NCI-H2107 (cell line): ENCODE results near the gene ATG4D.
"Not testable (repeated sequence)": the region's sequence is repeated elsewhere in the genome, so short reads cannot be mapped to it uniquely, and the experiment has no call there.

ENCODE experiments used
- DNase-seq: peaks from one replicate; lab custom pipeline; 2025; lab: John Stamatoyannopoulos, UW

ATG4D gene

DNA sequence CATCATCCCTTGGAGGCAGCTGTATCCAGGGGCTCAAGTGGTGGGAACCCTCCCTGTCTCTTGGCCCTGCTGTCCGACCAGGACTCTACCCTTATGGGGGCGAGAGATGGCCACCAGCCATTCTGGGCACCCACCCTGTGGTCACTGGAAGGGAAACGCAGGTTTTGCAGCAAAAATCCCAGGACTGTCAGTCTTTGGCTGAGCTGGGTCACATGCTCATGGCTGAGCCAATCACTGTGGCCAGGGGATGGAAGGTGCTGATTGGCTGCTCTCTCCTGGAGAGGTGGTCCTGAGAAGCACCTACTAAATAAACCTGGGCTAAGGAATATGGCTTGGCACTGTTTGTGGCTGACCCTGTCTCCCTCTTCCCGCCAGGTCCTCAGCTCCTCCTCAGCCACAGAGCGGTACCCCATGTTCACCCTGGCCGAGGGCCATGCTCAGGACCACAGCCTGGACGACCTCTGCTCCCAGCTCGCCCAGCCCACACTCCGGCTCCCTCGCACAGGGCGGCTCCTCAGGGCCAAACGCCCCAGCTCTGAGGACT, 8.9 kb downstream of the ATG4D start:
- DNase-seq: no peak

DNA sequence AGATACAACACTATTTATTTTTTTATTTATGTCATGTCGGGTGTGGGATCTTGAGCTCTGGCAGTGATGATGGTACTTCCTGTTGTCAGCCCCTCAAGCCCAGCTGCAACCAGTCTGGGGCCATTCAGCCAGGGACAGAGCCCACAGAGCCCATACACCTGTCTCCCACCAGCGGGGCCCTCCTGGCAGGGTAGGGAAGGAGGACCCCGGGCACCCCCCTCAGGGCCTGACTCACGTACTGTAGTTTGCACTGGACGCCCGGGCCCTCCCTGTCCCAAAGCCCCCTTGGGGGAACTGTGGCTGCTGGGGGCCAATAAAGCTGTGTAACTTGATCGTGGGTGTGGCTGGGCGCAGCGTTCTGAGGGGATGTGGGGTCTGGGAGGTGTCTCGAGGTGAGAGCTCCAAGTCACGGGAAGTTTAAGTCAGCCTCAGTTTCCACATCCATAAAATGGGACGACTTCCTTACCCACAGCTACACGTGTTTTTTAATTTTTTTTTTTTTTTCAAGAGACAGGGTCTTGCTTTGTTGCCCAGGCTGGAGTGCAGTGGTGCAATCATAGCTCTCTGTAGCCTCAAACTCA, 9.5 kb downstream of the ATG4D start:
- no peak for DNase-seq

DNA sequence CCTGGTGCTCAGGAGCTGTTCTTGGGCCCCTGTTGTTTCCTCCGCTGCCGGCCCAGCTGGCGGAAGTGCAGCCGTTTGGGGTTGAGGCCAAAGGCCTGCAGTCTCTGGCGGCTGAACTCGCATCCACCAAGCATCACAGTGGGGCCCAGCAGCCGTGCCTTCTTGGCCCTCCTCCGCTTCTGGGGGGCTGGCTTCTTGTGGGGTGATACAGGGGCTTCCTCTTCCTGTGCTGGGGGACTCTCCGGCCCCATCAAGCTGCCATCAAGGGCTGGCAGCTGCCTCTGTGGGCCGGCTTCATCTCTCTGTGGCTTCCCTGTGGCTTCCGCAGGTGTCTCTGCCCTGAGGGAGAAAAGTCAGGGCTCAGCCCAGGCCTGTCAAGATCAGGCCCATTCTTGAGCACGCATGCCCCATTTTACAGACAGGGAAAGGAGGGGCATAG, 10.3 kb downstream of the ATG4D start:
- no peak for DNase-seq

DNA sequence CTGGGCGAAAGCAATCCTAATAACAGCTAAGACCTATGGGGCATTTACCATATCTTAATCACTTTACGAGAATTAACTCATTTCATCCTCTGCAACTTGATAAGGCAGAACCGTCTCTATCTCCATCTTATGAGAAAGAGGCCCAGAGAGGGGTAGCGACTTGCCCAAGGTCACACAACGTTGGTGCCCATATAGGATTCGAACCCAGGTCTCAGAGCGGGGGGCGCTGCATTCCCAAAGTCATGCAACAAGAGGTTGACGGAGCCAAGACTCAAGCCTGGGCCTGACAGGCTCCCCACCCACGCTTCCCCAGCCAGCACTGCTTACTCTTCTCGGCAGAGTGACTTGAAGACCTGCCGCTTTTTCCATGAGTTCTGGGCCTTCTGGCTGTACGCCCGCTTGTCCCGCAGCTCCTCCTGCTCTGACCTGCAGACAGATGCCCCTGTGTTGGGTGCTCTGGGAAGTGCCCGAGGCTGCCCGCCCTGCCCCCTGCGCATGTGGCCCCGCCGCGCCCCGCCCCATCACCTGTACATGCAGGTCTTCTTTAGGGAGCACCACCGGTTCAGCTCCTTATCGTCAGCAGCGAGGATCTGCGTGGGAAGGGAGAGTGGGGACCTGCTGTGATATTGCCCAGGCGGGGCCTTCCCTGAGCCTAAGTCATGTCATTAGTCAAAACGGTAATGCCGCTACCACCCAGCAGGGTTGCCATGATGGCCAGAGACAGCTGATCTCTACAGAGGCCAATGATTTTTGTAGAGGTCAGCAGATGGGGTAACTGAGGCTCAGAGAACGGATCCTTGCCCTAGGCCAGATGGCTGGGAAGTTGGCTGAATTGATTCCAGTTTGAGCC, 11.3 kb downstream of the ATG4D start:
- DNase-seq: no peak

DNA sequence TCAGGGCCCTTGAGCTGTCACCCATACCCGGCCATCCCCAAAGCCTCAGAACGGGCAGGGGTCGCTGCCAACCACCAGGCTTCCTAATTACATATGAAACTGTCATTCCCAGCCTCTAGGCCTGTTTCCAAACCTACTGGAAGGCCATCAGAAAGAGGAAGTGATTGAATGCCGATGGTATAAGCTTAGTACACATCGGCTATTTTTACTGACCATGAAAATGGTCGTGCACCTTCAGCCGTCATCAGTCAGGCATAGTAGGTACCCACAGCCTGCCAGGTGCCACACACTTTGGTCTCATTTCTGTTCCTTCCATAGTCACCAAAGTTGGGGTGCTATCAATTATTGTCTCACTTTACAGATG, 11.9 kb downstream of the ATG4D start:
- DNase-seq: no peak

DNA sequence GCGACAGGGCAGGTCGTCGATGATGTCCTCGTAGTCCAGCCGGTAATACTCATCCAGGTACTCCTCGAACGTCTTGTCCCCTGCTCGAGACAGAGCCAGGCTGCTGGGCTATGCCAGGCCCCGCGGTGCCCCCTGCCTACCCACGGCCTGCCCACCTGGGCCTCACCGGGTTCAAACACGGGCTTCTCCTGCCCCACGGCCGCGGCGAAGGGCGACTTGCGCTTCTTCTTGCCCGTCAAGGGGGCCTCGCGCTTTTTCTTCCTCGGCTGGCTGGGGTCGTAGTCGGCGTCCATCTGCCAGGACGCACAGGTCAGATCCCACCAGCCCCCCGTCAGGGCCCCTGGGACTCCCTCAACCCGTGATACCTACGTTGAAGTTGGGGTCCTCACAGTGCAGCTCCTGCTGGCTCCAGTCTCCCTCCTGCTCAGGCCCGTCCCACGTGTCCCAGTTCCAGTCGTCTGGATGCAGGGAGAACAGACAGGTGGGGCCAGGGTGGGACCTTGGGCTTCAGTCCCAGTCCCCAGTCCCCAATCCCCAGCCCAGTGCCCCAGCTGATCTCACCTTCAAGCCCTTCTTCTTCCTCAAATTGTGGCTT, 14.0 kb downstream of the ATG4D start:
- DNase-seq: no peak

DNA sequence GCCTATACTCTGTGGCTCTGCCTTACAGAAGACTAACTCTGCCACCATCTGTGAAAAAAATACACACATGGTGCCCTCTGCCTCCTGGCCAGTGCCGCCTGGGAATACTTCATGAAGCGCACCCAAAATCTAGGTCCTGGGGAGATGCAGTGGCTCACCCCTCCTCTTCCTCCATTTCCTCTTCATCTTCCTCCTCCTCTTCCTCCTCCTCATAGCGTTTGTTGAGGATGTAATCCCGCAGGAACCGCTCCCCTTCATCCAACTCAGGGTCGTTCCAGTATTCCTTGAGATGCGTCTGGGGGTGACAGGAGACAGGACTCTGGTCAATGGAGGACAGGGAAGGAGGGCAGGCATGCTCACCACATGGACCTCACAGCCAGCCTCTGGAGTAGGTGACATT, 16.4 kb downstream of the ATG4D start:
- no peak for DNase-seq

DNA sequence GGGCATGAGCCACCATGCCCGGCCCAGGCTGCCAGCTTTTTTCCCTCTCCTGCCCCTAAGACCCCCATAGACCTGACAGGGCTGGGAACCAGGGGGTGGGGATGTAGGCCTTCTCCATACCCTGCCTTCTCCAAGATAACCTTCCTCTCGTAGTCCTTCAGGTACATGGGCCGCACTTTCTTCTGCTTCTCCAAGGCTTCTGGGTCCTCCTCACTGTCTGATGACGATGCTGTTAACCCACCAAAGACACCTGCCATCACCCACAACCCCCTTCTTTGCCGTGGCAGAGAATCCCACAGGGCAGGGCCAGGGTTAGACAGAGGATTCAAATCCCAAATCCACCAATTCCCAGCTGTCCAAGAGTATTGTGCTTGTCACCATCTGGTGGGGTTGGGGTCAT, 18.9 kb downstream of the ATG4D start:
- DNase-seq: no peak

DNA sequence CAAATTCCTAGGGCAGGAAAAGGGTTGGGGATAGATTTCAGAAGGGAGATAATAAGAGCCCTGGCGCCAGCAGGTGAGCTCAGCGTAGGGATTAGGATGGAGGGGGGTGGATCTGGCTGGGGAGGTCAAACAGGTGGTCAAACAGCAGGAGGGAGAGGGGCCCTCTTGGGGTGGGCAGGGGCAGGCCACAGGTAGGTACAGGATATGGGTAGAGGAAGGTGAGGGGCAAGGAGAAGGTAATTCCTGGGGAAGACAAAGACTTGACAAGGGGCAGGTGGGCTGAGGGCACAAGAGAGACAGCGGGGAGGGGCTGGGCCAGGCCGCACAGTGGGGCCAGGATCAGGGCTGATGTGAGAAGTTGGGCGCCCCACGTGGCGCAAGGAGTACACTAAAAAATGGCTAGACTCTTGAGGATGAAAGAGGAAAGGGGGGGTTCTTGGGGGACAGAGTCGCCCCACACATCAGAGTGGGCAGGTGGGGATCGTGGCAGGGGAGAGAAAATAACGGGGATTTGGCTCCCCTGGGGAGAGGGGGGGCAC, 21.4 kb downstream of the ATG4D start:
- DNase-seq: no peak

DNA sequence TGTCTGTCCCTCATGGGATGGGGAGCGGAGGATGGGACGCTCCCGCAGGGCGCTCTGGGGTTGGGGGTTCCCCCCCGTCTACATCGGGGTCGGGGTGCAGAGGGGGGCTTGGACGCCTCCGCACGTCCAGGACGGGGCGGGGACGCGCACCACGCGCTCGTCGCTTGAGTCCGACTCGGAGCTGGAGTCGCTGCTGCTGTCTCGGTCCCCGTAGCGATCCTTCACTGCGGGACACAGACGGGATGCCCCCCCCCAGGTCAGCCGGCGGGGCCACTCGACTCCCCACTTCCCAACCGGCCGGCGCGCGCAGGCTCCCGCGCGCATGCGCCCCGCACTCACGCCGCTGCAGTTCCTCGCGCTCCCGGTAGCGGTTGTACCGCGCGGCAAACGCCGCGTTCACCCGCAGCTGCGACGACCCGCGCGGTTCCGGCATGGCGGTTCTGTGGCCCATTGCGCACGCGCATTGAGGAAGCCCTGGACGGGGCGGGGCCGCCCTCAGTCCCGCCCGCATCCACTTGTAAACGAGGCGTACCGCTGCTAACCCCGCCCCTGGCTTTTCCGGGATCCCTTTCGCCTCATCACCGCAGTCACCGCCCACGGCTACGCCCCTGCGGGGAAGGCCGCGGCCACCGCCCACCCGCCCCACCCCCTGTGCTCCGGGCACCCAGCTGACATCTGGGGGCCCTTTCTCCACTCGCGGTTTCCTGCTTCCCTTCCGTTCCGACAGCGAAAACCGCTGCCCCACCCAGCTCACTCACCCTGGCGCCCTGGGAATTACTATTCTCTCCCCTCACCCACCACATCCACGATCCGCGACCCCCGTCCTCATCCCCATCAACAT, 22.1 kb downstream of the ATG4D start, which contains the start of gene KRI1:
Gene KRI1, minus strand, starts transcription at position 444 of the 841 bp plus-strand sequence. Its CDS starts 11 bp downstream, at position 433.
- peak; percentile 97 for DNase-seq

DNA sequence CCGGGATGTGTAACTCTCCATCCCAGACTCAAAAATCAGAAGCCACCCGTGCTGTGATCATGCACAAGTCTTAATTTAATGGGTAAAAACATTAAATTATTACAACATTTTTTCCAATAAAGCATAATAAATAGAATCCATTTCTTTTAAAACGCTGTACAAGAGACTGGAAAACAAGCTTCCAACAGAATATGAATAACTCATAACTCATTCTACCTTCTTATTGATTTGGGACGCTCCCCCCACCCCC, 22.6 kb downstream of the ATG4D start:
- DNase-seq: no peak

DNA sequence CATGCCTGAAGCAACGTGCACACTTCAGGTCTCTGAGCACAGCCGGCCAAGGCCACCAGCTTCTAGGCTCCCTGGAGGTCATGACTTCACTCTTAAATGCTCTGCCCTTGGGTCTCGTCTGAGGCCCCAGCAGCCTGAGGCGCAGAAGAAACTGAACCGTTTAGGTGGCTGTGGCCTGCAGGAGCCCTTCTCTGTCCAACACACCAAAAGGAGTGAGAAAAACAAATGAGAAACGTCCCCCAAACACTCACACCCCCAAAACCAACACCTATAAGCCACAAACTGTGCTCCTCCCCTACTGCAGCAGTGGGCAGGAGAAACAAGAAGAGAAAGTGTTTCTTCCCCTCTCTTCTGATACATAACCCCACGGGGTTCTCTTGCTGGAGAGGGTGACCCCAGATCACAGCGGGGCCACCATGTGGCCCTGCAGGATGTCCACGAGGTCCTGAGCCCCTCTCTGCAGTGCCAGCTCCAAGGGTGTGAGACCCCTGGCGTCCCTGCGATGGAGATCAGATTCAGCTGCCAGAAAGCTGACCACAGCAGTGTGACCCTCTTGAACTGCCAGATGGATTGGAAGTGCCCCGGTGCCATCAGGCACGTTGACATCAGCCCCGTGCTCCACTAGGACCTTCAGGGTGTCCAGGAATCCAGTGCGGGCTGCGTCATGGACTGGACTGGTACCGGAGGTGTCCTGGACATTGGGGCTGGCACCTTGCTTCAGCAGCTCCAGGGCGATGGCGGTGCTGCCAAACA, 23.1 kb downstream of the ATG4D start:
- DNase-seq: no peak

DNA sequence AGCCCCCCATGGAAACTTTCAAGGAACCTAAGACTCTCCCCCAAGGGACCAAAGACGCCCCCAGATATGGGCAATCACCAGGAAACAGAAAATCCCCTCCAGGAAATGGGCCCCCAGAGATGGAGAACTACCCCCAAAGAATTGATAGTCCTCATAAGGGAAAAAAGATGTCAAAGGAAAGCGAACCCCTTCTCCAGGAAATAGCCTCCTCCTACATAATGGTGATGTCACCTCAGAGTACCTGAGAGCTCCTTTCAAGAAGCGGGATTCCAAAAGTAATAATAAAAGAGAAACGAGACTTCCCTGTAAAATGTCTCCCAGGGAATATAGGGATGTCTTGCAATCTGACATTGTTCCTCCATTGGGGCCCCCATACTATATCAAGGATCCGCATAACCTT, 24.0 kb downstream of the ATG4D start:
- no peak for DNase-seq

DNA sequence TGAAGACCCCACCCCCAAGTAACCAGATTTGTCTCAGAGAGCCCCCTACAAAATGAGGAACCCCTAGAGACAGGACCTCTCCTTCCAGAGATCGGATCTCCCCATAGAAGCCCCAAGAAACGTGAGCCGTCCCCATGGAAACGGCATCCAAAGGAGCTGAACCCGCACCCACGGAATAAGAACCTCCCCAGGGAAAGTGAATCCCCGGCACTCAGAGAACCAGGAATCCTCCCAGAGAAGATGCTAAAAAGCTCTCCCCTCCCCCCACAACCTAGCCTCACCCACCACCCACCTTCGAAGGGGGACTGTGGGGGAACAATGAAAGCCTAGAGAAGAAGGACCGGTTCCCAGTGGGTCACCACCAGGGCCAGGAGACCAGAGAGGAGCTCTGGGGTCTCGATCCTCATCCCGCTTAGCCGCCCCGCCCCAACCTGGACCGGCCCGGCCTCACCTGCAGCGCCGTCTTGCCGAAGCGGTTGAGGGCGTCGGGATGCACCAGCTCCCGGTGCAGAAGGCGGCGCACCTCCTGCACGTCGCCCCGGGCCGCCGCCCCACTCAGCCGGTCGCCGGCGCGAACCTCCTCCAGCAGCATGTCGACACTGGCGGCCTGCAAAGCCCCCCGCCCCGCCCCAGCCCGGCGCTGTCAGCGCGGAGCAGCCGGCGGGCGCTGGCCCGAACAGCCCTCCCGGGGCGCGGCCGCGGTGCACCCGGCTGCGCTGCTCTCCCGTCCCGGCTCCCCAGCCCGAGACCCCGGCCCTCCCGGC, 24.5 kb downstream of the ATG4D start:
- no peak for DNase-seq

DNA sequence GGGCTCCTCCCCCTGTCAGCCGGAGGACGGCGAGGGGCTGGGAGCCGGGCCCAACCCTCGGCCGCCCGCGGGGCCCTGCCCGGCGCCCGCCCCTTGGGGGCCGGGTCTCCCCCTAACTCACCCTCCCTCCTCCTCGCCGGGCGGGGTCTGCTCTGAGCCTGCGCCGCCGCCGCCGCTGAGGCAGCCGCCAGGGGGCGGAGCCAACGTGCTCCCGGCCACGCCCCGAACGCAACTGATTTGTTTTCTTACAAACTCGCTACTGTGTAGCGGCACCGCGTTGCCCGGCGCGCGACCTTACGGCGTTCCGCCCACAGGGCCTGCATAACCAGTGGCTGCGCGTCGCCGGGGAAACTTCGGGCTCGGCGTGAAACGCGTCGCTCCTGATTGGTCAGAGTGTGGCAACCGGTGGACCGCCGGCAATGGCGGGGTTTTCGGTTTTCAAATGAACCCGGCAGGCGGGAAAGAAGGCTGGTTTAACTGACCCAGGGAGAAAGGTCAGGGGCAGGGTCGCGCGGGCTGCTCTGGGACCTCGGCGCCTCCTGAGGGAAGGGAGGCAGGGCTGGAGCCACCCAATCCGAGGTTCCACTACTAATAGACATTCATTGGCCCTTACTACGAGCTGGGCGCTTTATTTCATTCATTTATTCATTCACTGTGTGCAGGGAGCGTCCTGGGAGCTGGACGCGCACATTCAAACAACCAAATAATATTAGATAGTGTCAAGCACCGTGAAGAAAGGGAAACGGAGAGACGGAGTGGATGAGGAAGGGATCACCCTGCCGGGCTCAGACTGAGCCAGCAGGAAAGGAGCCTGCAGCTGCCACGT, 25.3 kb downstream of the ATG4D start, which contains the start of gene CDKN2D:
Gene CDKN2D, minus strand, starts transcription at position 154 of the 826 bp plus-strand sequence. CDS start 326 bp downstream, outside the sequence.
- DNase-seq: peak; percentile 98

DNA sequence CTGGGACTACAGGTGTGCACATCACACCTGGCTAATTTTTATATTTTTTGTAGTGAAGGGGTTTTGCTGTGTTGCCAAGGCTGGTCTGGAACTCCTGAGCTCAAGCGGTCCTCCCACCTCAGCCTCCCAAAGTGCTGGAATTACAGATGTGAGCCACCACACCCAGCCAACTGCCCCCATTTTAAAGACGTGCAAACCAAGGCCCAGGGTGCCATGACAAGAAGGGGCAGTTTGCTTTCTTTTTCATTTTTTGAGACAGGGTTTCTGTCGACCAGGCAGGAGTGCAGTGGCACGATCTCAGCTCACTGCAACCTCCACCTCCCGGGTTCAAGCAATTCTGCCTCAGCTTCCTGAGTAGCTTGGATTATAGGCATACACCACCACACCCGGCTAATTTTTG, 30.1 kb downstream of the ATG4D start:
- DNase-seq: not testable (repeated sequence)

DNA sequence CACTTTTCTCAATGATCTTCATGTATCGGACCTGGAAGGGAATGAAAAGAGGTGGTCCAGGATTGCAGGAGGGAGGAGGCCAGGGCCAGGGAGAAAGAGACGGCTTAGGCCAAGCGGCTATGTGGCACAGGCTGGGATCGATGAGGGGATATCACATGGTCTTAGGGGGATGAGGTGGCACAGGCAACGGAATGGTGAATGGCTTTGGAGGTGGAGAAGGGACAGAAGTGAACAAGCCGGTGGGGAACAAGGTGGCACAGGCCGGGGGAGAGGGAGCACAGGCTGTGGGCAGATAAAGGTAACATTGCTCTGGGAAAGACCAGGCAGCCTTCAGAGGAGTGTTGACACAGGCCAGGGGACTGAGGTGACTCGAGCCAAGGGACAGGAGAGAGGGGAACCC, 30.8 kb downstream of the ATG4D start:
- DNase-seq: no peak

DNA sequence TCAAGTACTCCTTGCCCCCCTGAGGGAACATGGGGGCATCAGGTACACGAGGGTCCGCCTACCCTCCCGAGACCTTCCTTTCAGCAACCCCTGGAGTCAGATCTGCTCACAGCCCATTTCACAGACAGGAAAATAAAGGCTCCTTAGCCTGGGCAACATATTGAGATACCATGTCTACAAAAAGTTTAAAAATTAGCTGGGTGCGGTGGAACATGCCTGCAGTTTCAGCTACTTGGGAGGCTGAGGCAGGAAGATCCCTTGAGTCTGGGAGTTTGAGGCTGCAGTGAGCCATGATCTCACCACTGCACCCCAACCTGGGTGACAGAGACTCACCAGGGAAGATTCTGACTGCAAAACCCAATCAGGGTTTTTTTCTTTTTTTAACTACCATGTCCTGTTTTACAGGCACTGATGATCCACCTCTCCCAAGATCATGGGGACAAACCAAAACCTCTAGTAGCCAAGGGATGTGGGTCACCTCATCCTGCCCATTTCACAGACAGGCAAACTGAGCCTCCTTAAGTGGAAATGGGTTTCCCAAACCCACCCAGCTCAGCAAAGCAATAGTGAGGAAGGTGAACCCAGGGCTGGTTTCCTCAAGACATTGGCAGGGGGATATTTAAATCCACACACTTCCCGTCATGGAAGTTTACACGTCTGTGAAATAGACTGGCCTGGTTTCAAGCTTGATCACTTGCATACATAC, 31.5 kb downstream of the ATG4D start:
- no peak for DNase-seq

DNA sequence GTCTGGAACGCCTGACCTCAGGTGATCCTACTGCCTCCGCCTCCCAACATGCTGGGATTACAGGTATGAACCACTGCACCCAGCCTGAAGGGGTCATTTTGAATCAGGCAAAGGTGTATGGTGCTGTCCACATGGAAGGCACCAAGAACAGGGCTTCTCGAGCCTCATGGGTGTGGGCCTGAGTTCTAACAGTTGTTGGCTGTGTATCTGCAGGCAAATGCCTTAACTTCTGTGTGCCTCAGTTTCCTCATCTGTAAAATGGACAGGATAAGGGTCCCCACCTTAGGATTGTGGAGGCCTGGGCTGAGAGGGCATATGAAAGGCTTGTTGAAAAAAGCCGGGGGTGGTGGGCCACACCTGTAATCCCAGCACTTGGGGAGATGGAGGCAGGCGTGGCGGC, 34.2 kb downstream of the ATG4D start:
- DNase-seq: no peak
